K562 (cell line): ENCODE data around the gene CHRNB1. TPM values are rescaled to one million over a fixed set of nuclear protein-coding genes. Genes with fewer than 3 reads are reported as not detected.

Experiments
- ARHGAP35 ChIP-seq: fragments of 450-650 bp; IDR thresholded peaks from 2 replicates; pipeline ENCODE4 v1.6.1; 2018; ENCODE audit not compliant: partially characterized antibody
- CCNT2 ChIP-seq: IDR thresholded peaks from 2 replicates; pipeline ENCODE4 v1.6.1; 2011; ENCODE audit warnings: borderline replicate concordance, low read depth, mild to moderate bottlenecking, moderate library complexity, mixed read lengths, low read length; ENCODE audit not compliant: insufficient read length; ENCODE audit errors: extremely low read depth
- CREB1 ChIP-seq, 2 experiments: sonication (generic) in 1 of 2; formaldehyde crosslinking in 1 of 2; IDR thresholded peaks; 2 replicates each; pipeline versions ENCODE4 v1.6.1 to v1.8.0; 2012 to 2022; ENCODE audit warnings: inconsistent platforms in 1 of 2, mild to moderate bottlenecking in 1 of 2, missing genetic modification reagents in 1 of 2, moderate library complexity in 1 of 2
- ELF1 ChIP-seq: fragments of 200-800 bp; sonication (Bioruptor generic); IDR thresholded peaks from 2 replicates; pipeline ENCODE4 v1.6.1; 2016; ENCODE audit warnings: missing genetic modification characterization, missing compliant biosample characterization
- GABPB2 ChIP-seq: fragments of 250-450 bp; sonication (Bioruptor Pico); conservative IDR thresholded peaks from 2 replicates; pipeline ENCODE4 v1.5.1; 2021; ENCODE audit warnings: mild to moderate bottlenecking
- HMG20B ChIP-seq: fragments of 250-450 bp; sonication (Bioruptor Pico); IDR thresholded peaks from 2 replicates; pipeline ENCODE4 v1.5.0; 2021; ENCODE audit warnings: mild to moderate bottlenecking
- HNRNPK ChIP-seq: fragments of 200-400 bp; formaldehyde crosslinking; IDR thresholded peaks from one replicate; pipeline ENCODE4 v1.6.1; 2018; ENCODE audit warnings: mild to moderate bottlenecking, low read depth, low read length; ENCODE audit not compliant: poor library complexity, severe bottlenecking
- PHB ChIP-seq: fragments of 250-450 bp; sonication (Bioruptor Pico); IDR thresholded peaks from 2 replicates; pipeline ENCODE4 v1.5.0; 2021
- PML ChIP-seq: IDR thresholded peaks from 2 replicates; pipeline ENCODE4 v1.6.1; 2012; ENCODE audit warnings: low read length, inconsistent platforms
- RFX7 ChIP-seq: fragments of 250-450 bp; sonication (Bioruptor Pico); IDR thresholded peaks from 2 replicates; pipeline ENCODE4 v1.5.1; 2021; ENCODE audit warnings: mild to moderate bottlenecking
- SMAD2 ChIP-seq: fragments of 150-350 bp; IDR thresholded peaks from 2 replicates; pipeline ENCODE4 v1.6.1; 2014; ENCODE audit warnings: low read depth, mild to moderate bottlenecking, low read length
- SRSF3 ChIP-seq: fragments of 200-400 bp; formaldehyde crosslinking; IDR thresholded peaks from 2 replicates; pipeline ENCODE4 v1.6.1; 2016; ENCODE audit warnings: mild to moderate bottlenecking, low read length, moderate library complexity; ENCODE audit not compliant: insufficient read depth
- TAF15 ChIP-seq: fragments of 200-400 bp; formaldehyde crosslinking; IDR thresholded peaks from 2 replicates; pipeline ENCODE4 v1.6.1; 2017; ENCODE audit warnings: mild to moderate bottlenecking, low read depth, low read length, moderate library complexity
- polyA plus RNA-seq, 8 experiments: library from polyadenylated mRNA; depleted of rRNA in 4 of 8; stranded (reverse) in 5 of 8; unstranded in 3 of 8; fragments of >200 nt; fragmentation: Nextera tagmentation in 2 of 8; fragmentation: Illumina TruSeq in 1 of 8; extraction: Ambion mirVana in 2 of 8; extraction: Trizol in 1 of 8; gene quantifications; 2 replicates each; pipeline versions ENCODE4 v1.2.1 to v1.2.3, GENCODE V29; 2011 to 2014; ENCODE audit warnings: inconsistent platforms in 1 of 8, missing spikeins in 1 of 8
- total RNA-seq, 7 experiments: library from RNA; depleted of rRNA in 6 of 7; stranded (reverse); fragments of >200 nt in 6 of 7; fragmentation: Illumina TruSeq in 2 of 7; extraction: Trizol in 2 of 7; gene quantifications; 2 replicates each; pipeline versions ENCODE4 v1.2.1 to v1.2.3, GENCODE V29; 2011 to 2021; ENCODE audit warnings: low replicate concordance in 1 of 7
- TF ChIP-seq, protein P1 (sequence below): fragments of 200-600 bp; sonication (generic); IDR thresholded peaks from one replicate; pipeline ENCODE4 v1.6.1; 2012; ENCODE audit warnings: mild to moderate bottlenecking, low read depth, low read length, inconsistent platforms
- TF ChIP-seq, protein P2 (sequence below): fragments of 450-650 bp; IDR thresholded peaks from one replicate; pipeline ENCODE4 v1.6.1; 2018; ENCODE audit warnings: mild to moderate bottlenecking, moderate library complexity; ENCODE audit not compliant: partially characterized antibody

The CHRNB1 gene
- total and polyA plus RNA-seq, 9 of the 15 experiments (the other 6 are each of a cell fraction or from before 2014, with no cell fraction given) = 4.7 to 12.3 (median 6.8) TPM

DNA sequence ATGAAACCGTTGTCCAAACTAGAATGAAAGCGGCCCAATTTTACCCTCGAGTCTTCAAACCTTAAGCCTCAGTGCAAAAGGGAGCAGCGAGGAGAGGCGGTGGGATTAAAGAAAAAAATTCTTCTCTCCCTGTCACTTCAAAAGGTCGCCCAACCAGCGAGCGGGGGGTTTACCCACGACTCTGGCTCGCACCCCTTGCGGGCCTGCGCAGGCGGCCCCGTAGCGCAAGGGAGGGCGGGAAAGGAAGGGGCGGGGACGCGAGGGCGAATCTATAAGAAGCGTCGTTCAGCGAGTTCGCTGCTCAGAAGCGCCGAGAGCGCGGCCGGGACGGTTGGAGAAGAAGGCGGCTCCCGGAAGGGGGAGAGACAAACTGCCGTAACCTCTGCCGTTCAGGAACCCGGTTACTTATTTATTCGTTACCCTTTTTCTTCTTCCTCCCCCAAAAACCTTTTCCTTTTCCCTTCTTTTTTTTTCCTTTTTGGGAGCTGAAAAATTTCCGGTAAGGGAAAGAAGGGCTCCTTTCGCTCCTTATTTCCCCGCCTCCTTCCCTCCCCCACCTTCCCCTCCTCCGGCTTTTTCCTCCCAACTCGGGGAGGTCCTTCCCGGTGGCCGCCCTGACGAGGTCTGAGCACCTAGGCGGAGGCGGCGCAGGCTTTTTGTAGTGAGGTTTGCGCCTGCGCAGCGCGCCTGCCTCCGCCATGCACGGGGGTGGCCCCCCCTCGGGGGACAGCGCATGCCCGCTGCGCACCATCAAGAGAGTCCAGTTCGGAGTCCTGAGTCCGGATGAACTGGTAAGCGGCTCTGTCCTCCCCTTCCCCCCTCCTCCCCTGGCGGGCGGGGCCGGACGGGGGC lies 39.4 kb downstream of the CHRNB1 start, which contains the start of gene POLR2A (continued):
- TF ChIP-seq, protein P1, sequence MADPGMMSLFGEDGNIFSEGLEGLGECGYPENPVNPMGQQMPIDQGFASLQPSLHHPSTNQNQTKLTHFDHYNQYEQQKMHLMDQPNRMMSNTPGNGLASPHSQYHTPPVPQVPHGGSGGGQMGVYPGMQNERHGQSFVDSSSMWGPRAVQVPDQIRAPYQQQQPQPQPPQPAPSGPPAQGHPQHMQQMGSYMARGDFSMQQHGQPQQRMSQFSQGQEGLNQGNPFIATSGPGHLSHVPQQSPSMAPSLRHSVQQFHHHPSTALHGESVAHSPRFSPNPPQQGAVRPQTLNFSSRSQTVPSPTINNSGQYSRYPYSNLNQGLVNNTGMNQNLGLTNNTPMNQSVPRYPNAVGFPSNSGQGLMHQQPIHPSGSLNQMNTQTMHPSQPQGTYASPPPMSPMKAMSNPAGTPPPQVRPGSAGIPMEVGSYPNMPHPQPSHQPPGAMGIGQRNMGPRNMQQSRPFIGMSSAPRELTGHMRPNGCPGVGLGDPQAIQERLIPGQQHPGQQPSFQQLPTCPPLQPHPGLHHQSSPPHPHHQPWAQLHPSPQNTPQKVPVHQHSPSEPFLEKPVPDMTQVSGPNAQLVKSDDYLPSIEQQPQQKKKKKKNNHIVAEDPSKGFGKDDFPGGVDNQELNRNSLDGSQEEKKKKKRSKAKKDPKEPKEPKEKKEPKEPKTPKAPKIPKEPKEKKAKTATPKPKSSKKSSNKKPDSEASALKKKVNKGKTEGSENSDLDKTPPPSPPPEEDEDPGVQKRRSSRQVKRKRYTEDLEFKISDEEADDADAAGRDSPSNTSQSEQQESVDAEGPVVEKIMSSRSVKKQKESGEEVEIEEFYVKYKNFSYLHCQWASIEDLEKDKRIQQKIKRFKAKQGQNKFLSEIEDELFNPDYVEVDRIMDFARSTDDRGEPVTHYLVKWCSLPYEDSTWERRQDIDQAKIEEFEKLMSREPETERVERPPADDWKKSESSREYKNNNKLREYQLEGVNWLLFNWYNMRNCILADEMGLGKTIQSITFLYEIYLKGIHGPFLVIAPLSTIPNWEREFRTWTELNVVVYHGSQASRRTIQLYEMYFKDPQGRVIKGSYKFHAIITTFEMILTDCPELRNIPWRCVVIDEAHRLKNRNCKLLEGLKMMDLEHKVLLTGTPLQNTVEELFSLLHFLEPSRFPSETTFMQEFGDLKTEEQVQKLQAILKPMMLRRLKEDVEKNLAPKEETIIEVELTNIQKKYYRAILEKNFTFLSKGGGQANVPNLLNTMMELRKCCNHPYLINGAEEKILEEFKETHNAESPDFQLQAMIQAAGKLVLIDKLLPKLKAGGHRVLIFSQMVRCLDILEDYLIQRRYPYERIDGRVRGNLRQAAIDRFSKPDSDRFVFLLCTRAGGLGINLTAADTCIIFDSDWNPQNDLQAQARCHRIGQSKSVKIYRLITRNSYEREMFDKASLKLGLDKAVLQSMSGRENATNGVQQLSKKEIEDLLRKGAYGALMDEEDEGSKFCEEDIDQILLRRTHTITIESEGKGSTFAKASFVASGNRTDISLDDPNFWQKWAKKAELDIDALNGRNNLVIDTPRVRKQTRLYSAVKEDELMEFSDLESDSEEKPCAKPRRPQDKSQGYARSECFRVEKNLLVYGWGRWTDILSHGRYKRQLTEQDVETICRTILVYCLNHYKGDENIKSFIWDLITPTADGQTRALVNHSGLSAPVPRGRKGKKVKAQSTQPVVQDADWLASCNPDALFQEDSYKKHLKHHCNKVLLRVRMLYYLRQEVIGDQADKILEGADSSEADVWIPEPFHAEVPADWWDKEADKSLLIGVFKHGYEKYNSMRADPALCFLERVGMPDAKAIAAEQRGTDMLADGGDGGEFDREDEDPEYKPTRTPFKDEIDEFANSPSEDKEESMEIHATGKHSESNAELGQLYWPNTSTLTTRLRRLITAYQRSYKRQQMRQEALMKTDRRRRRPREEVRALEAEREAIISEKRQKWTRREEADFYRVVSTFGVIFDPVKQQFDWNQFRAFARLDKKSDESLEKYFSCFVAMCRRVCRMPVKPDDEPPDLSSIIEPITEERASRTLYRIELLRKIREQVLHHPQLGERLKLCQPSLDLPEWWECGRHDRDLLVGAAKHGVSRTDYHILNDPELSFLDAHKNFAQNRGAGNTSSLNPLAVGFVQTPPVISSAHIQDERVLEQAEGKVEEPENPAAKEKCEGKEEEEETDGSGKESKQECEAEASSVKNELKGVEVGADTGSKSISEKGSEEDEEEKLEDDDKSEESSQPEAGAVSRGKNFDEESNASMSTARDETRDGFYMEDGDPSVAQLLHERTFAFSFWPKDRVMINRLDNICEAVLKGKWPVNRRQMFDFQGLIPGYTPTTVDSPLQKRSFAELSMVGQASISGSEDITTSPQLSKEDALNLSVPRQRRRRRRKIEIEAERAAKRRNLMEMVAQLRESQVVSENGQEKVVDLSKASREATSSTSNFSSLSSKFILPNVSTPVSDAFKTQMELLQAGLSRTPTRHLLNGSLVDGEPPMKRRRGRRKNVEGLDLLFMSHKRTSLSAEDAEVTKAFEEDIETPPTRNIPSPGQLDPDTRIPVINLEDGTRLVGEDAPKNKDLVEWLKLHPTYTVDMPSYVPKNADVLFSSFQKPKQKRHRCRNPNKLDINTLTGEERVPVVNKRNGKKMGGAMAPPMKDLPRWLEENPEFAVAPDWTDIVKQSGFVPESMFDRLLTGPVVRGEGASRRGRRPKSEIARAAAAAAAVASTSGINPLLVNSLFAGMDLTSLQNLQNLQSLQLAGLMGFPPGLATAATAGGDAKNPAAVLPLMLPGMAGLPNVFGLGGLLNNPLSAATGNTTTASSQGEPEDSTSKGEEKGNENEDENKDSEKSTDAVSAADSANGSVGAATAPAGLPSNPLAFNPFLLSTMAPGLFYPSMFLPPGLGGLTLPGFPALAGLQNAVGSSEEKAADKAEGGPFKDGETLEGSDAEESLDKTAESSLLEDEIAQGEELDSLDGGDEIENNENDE = no peak
- TF ChIP-seq SRSF3 (no peak), ELF1 (peak; percentile 3), PHB (CRISPR knock-in tag) (0 out of 2 replicates have a peak, but pooled peaks have one; percentile 71), SMAD2 (no peak), HMG20B (CRISPR knock-in tag) (no peak), ARHGAP35 (no peak), TAF15 (no peak), CCNT2 (peak; percentile 87), HNRNPK (no peak), GABPB2 (CRISPR knock-in tag) (no peak), CREB1 (IDR thresholded peaks at IDR 0.05) (0 out of 2 replicates have a peak, but pooled peaks have one; percentile 27), CREB1 (CRISPR knock-in tag; IDR thresholded peaks at IDR 0.05) (peak; percentile 38; the same call in 1 of the 2 replicates), PML (peak; percentile 96), RFX7 (no peak)
- TF ChIP-seq, protein P2, sequence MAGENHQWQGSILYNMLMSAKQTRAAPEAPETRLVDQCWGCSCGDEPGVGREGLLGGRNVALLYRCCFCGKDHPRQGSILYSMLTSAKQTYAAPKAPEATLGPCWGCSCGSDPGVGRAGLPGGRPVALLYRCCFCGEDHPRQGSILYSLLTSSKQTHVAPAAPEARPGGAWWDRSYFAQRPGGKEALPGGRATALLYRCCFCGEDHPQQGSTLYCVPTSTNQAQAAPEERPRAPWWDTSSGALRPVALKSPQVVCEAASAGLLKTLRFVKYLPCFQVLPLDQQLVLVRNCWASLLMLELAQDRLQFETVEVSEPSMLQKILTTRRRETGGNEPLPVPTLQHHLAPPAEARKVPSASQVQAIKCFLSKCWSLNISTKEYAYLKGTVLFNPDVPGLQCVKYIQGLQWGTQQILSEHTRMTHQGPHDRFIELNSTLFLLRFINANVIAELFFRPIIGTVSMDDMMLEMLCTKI = no peak
